22Rv1 (cell line): ENCODE data around the gene MPO.

ENCODE experiments used
- H3K27ac ChIP-seq: fragments of 450-650 bp; 2 replicates; pipeline ENCODE4 v1.5.1; 2017
- CTCF ChIP-seq: fragments of 450-650 bp; IDR thresholded peaks from 2 replicates; pipeline ENCODE4 v1.5.1; 2017; ENCODE audit warnings: mild to moderate bottlenecking
- ZFX ChIP-seq: fragments of 450-650 bp; IDR thresholded peaks from 2 replicates; pipeline ENCODE4 v1.6.1; 2017; ENCODE audit warnings: antibody characterized with exemption, borderline replicate concordance

Gene MPO

GRCh38 chr17:58239987-58240386, 40.7 kb downstream of the MPO start:
- no peak for TF ChIP-seq ZFX
- TF ChIP-seq CTCF: no peak
- no peak overlapping the region for H3K27ac ChIP-seq

GRCh38 chr17:58238147-58238634, 42.5 kb downstream of the MPO start, which contains the start of gene LPO:
LPO (plus strand) TSS chr17:58238584; CDS start chr17:58242980, 4,396 bp downstream.
- TF ChIP-seq ZFX (no peak), CTCF (no peak)
- no peak within 1 kb of the TSS for H3K27ac ChIP-seq

GRCh38 chr17:58236394-58236793, 44.3 kb downstream of the MPO start:
- H3K27ac ChIP-seq: no peak overlapping the region
- TF ChIP-seq CTCF (no peak), ZFX (no peak)

GRCh38 chr17:58235821-58236220, 44.9 kb downstream of the MPO start:
- TF ChIP-seq CTCF (no peak), ZFX (no peak)
- H3K27ac ChIP-seq: no peak overlapping the region

- no peak overlapping the region for H3K27ac ChIP-seq
- no peak for TF ChIP-seq ZFX
- no peak for TF ChIP-seq CTCF
Observed at GRCh38 chr17:58234512-58234911, 46.2 kb downstream of the MPO start.

- H3K27ac ChIP-seq: no peak overlapping the region
- TF ChIP-seq CTCF: no peak
- no peak for TF ChIP-seq ZFX
Observed at GRCh38 chr17:58233543-58233942, 47.2 kb downstream of the MPO start.

- TF ChIP-seq ZFX (no peak), CTCF (no peak)
- H3K27ac ChIP-seq: no peak overlapping the region
Observed at GRCh38 chr17:58232707-58233156, 48.0 kb downstream of the MPO start.
